Brain microvascular endothelial cell (primary cell): ENCODE results near the gene OSBPL2.

Experiments used
- DNase-seq: peaks from one replicate; pipeline ENCODE4 v3.0.0-alpha.2; 2020
- H3K27ac ChIP-seq: fragments of 250-450 bp; sonication (Bioruptor Pico); 2 replicates; pipeline ENCODE4 v1.5.1; 2020; ENCODE audit warnings: mild to moderate bottlenecking, moderate library complexity
- H3K27me3 ChIP-seq: fragments of 250-450 bp; sonication (Bioruptor Pico); replicated peaks from 2 replicates; pipeline ENCODE4 v1.5.1; 2020; ENCODE audit warnings: mild to moderate bottlenecking
- H3K36me3 ChIP-seq: fragments of 250-450 bp; sonication (Bioruptor Pico); replicated peaks from 2 replicates; pipeline ENCODE4 v1.5.1; 2020; ENCODE audit warnings: mild to moderate bottlenecking
- H3K4me3 ChIP-seq: 2 replicates; pipeline ENCODE4 v1.5.1; 2011; ENCODE audit warnings: low read depth, mild to moderate bottlenecking, control low read depth, low read length, moderate library complexity
- CTCF ChIP-seq: IDR thresholded peaks from 2 replicates; pipeline ENCODE4 v1.5.1; 2011; ENCODE audit warnings: low read depth, mild to moderate bottlenecking, moderate library complexity, low read length, control low read depth, inconsistent platforms; ENCODE audit errors: missing control alignments
- in situ Hi-C: cut with HindIII; loops from 2 replicates; pipeline ENCODE4 v1.10.0; 2017; ENCODE audit warnings: low sequenced_read_pairs, low pct_ligation_motif_present

OSBPL2 gene

GRCh38 chr20:62238569-62239277 lies 402 bp downstream of the OSBPL2 start:
- no peak for DNase-seq
- in situ Hi-C loops: no loop called here
- Histone ChIP-seq H3K4me3 (peak overlapping the region; percentile 71), H3K27ac (peak overlapping the region; percentile 30), H3K36me3 (peaks cover 6% of the 10 kb centered on the region), H3K27me3 (no peaks in the 10 kb centered on the region)
- no peak for TF ChIP-seq CTCF

- no peaks in the 10 kb centered on the region for H3K27me3 ChIP-seq
- no peak overlapping the region for H3K27ac ChIP-seq
- peak overlapping the region; percentile 71 for H3K4me3 ChIP-seq
- peaks cover 6% of the 10 kb centered on the region for H3K36me3 ChIP-seq
- in situ Hi-C loops: no loop called here
- no peak for DNase-seq
- TF ChIP-seq CTCF: no peak
These were observed 1.1 kb downstream of the OSBPL2 start for GRCh38 chr20:62239278-62239879.

- Histone ChIP-seq H3K27me3 (no peaks in the 10 kb centered on the region), H3K27ac (no peak overlapping the region), H3K36me3 (peaks cover 6% of the 10 kb centered on the region), H3K4me3 (no peak overlapping the region)
- in situ Hi-C loops: no loop called here
- TF ChIP-seq CTCF: no peak
- no peak for DNase-seq
These were observed 1.8 kb downstream of the OSBPL2 start for GRCh38 chr20:62240020-62240685.

- no peak for TF ChIP-seq CTCF
- in situ Hi-C loops: no loop called here
These were observed 3.2 kb downstream of the OSBPL2 start for GRCh38 chr20:62241506-62241905.

GRCh38 chr20:62242176-62242575 lies 3.9 kb downstream of the OSBPL2 start:
- Histone ChIP-seq H3K36me3 (peaks cover 6% of the 10 kb centered on the region), H3K27me3 (no peaks in the 10 kb centered on the region), H3K27ac (no peak overlapping the region), H3K4me3 (no peak overlapping the region)
- in situ Hi-C loops: no loop called here
- TF ChIP-seq CTCF: no peak
- DNase-seq: no peak

More at GRCh38 chr20:62241506-62241905, 3.2 kb downstream of the OSBPL2 start:
- no peak for DNase-seq
- no peak overlapping the region for H3K27ac ChIP-seq
- no peaks in the 10 kb centered on the region for H3K27me3 ChIP-seq
- H3K36me3 ChIP-seq: peaks cover 6% of the 10 kb centered on the region
- no peak overlapping the region for H3K4me3 ChIP-seq
